Smooth muscle cell of the brain vasculature (primary cell): ENCODE measurements around the gene GJA8.
"Not testable (repeated sequence)": the region's sequence is repeated elsewhere in the genome, so short reads cannot be mapped to it uniquely, and the experiment has no call there.

ENCODE experiments used
- DNase-seq: peaks from one replicate; pipeline ENCODE4 v3.0.0-alpha.2; 2012; ENCODE audit warnings: low read depth, low spot score

GJA8 gene

DNA sequence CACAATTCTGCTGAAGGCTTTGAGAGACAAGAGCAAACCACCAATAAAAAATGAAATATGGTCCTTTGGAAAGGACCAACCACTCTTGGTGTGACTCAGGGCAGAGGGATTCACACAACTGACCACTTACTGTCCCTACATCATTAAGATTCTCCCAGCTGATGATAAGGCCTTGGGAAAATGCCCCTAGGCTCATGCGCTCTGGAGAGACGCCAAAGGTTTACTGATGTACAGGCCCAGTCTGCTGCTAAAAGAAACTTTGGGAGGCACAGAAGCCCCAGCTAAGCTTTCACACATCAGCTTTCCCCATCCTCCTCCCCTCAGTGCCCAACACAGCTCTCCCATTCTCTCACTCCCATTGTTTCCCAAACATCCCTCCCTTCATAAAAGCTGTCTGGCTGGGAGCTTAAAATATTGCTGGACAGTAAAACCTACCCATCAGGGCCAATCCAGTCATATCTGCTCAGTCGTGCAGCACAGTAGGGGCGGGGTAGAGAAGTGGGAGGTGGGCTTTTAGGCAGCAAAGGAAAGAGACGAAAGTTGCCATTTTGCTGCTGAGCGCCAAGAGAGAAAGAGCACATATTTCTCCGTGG is at the start of gene GJA8:
Gene GJA8, plus strand, starts transcription at position 543 of the 593 bp plus-strand sequence. CDS start 5,161 bp downstream, outside the sequence.
- DNase-seq: no peak

DNA sequence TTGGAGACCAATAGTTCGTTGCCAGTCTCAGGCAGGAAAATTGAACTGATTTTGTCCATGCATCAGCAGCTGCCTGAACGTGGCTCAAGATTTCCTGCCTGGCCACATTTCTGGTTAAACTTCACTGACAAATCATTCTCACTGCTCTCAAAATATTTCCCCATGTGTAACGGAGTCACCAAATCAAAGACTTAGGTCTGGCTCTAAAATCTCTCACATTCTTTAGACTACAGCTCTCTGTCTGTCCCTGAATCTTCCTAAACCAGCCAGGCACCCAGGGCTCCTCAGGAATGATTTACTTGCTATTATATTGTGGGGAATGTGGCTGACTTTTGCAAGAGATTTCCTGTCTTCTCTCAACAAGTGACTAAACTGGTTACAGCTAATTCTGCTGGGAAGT is 49.2 kb upstream of the GJA8 start:
- DNase-seq: no peak

DNA sequence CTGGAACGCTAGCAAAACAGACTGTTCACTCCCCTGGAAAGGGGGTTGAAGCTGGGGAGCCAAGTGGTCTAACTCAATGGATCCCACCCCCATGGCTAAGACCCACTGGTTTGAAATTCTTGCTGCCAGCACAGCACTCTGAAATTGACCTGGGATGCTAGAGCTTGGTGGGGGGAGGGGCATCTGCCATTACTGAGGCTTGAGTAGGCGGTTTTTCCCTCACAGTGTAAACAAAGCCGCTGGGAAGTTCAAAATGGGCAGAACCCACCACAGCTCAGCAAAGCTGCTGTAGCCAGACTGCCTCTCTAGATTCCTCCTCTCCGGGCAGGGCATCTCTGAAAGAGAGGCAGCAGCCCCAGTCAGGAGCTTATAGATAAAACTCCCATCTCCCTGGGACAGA is 47.6 kb upstream of the GJA8 start:
- not testable (repeated sequence) for DNase-seq

DNA sequence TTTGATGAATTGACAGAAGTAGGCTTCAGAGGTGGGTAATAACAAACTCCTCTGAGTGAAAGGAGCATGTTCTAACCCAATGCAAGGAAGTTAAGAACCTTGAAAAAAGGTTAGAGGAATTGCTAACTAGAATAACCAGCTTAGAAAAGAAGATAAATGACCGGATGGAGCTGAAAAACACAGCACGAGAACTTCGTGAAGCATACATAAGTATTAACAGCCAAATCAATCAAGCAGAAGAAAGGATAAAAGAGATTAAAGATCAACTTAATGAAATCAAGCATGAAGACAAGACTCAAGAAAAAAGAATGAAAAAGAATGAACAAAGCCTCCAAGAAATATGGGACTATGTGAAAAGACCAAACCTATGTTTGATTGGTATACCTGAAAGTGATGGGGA is 46.6 kb upstream of the GJA8 start:
- DNase-seq: not testable (repeated sequence)

DNA sequence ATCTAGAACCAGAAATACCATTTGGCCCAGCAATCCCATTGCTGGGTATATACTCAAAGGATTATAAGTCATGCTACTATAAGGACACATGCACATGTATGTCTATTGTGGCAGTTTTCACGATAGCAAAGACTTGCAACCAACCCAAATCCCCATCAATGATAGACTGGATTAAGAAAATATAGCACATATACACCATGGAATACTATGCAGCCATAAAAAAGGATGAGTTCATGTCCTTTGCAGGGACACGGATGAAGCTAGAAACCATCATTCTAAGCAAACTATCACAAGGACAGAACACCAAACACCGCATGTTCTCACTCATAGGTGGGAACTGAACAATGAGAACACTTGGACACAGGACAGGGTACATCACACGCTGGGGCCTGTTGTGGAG is 35.4 kb upstream of the GJA8 start:
- not testable (repeated sequence) for DNase-seq

- DNase-seq: no peak
These were observed 24.6 kb upstream of the GJA8 start for GRCh38 chr1:147878022-147878421.

- no peak for DNase-seq
These were observed 22.7 kb upstream of the GJA8 start for GRCh38 chr1:147879911-147880310.

- DNase-seq: no peak
These were observed 20.1 kb upstream of the GJA8 start for GRCh38 chr1:147882535-147882934.

DNA sequence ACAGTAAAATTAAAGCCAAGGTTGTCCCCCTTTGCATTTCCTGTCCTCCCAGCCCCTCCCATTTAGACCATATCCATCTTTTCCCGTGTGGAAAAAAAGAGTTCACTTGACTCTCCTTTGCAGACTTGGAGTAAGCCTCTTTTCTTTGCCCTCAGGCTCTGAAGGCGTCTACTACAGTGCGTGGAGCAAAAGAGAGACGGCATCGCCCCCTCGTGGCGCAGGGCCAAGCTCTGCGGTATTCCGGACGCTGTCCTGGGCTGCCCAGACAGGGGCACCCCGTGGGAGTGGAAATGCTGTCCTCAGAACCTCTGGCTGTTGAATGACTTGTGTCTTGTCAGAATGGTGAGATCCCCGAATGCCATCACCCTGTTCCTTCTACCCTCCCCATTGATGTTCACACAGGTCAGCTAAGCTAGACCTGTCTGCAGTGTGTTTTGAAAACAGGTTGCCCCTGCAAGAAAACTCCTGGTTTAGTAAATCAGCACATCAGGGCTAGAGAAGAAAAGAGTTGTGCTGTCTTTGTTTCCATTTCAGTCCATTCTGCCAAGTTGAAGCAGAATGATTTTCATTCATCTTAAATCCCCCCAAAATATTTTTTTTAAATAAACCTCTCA is 12.3 kb upstream of the GJA8 start:
- DNase-seq: no peak

DNA sequence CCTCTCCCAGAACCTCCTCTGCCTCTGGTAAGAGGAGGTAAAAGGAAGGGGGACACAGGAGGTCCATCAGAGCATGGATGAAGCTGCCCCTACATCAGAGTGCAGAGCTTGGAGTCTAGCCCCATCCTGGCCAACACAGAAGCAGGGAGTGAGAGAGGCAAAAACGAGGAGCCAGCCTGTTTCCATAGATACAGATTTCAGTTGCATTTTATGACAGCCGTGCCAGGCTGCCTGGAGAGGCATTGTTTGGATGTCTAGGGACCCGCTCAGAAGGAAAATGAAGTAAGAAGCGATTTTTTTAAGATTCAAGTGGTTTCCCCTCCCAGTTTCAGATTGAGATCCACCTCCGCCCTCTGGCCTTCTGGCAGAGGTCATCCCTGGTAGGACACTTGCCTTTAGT is 11.5 kb upstream of the GJA8 start:
- DNase-seq: no peak

DNA sequence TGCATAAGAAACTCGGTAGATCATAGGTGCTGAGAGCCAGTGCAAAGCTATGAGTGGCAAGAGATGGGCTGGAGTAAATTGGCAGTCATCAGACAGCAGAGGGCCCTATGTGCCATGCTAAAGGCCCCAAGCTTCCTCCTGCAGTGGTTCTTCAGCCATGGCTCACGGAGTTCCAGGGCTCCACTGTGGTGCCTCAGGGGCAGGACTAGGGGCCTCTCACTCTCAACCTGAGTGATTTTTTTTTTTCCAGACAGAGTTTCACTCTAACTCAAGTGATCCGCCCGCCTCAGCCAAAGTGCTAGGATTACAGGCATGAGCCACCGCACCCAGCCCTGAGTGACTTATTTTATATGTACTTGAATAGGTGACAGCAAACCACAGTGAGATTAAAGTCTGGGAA is 10.4 kb upstream of the GJA8 start:
- DNase-seq: no peak

DNA sequence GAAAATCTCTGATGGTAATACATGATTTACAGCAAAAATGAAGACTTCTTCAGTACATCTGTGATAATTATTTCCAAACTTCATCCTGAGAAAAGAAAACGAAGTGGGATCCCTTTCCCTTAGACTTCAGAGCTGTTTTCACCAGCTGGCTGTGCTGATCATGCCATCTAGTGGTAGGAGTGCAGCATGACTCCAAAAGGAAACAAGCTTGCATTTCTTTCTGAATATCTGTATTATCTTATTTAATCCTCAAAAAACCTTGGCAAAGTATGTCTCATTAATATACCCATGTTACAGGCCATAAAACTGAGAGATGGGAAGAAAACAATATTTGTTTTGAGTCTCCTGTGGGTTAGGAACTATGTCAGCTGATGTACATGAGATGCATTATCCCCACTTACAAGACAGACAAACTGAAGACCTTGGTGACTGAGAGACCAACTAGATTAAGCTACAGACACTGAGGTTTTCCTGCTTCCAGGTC is 9.8 kb upstream of the GJA8 start:
- DNase-seq: peak; percentile 31

GRCh38 chr1:147895123-147895522 is 7.5 kb upstream of the GJA8 start:
- no peak for DNase-seq

GRCh38 chr1:147897029-147897752 is 5.4 kb upstream of the GJA8 start:
- DNase-seq: no peak

- DNase-seq: no peak
These were observed 4.8 kb upstream of the GJA8 start for GRCh38 chr1:147897789-147898188.

- no peak for DNase-seq
These were observed 2.1 kb downstream of the GJA8 start for GRCh38 chr1:147904726-147905125.

DNA sequence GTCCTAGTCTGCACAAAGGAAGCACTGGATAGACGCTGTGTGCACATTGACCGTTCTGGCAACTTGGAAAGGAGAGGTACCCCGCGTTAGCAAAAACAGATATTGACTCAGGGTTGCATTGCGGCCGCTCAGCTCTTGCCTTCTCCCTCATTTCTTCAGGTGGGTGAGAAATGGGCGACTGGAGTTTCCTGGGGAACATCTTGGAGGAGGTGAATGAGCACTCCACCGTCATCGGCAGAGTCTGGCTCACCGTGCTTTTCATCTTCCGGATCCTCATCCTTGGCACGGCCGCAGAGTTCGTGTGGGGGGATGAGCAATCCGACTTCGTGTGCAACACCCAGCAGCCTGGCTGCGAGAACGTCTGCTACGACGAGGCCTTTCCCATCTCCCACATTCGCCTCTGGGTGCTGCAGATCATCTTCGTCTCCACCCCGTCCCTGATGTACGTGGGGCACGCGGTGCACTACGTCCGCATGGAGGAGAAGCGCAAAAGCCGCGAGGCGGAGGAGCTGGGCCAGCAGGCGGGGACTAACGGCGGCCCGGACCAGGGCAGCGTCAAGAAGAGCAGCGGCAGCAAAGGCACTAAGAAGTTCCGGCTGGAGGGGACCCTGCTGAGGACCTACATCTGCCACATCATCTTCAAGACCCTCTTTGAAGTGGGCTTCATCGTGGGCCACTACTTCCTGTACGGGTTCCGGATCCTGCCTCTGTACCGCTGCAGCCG is 5.4 kb downstream of the GJA8 start:
- no peak for DNase-seq

GRCh38 chr1:147912553-147912952 is 10.0 kb downstream of the GJA8 start:
- DNase-seq: no peak

DNA sequence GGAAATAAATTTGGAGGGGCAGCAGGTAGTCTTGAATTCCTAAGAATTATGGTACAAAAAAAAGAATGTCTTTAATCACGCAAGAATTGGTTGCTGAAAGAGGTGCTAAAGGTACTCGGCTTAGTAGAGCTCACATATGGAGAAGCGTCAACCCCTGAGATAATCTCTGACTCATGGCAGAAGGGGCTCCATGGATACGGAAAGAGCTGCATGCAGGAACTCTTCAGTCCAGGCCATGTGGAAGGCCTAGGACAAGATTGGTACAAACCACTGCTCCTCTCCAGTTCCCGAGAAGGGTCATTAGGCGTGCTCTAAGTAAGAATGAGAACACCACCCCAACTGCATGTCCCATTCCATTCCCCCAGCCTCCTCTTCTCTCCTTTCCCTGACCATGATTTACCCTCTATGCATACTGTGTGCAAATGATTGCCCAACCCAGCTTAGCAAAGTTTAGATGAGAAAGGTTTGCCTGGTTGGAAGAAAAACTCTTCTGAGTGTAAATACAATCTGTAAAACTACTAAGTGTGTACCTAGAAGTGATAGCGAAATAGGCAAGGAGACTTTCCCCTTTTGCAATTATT is 10.9 kb downstream of the GJA8 start:
- no peak for DNase-seq

- no peak for DNase-seq
These were observed 17.3 kb downstream of the GJA8 start for GRCh38 chr1:147919896-147920295.

DNA sequence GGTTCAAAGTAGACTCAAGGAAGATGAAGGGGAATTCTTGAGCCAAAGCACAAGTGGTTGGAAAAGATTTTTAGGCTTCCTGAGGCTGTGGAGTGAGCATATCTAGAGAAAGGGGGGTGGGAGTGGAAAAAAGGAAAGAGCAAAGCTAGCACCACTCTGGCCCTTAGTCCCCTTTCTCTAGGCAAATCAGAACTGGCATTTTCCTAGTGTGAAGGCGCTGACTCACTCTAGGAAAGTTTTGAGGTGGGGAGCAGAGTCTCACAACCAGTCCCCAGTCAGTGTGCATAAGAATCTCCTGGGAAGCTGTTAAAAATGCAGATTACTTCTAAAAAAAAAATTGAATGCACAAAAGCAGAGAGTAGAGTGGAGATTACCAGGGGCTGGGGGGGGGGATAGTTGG is 22.2 kb downstream of the GJA8 start:
- no peak for DNase-seq

DNA sequence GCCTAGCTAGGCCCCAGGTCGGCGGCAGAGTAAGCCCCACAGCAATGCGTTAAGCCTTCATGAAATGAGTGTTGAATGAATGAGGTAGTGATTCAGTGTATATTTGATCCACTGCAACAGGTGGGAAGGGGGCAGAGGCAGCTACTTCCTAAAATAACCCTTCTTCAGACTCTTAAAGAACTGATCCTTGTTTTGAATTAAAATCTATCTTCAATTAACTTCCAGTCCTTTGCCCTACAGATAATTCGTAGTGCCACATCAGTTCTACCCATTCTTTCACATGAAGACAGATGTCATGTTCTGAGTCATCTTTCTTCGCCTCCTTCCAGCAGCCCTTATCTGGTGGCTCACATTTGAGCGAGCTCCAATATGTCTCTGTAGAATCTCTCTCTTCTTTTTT is 24.6 kb downstream of the GJA8 start:
- DNase-seq: not testable (repeated sequence)
